Mucosa of gallbladder (tissue), 1 donor: ENCODE results near the gene TRERF1. TPM values are rescaled to one million over a fixed set of nuclear protein-coding genes. Genes with fewer than 3 reads are reported as not detected.
A peak's percentile ranks its signal among the peaks of the same experiment; 100 is the strongest.
"Not testable (repeated sequence)": the region's sequence is repeated elsewhere in the genome, so short reads cannot be mapped to it uniquely, and the experiment has no call there.

Source experiments
- DNase-seq: peaks from one replicate; pipeline ENCODE4 v3.0.0-alpha.2; 2020; ENCODE audit warnings: low spot score
- total RNA-seq: library from RNA; stranded (reverse); gene quantifications from one replicate; pipeline ENCODE4 v1.2.1, GENCODE V29; 2021
- donor health status: DM: no; HTN: no; CAD: no.

Gene TRERF1
- total RNA-seq, 1 donor from 2014 or later = 7.7 TPM

GRCh38 chr6:42225029-42225339, 226.7 kb downstream of the TRERF1 start:
- DNase-seq = no peak

- no peak for DNase-seq
Measured at GRCh38 chr6:42224222-42225028, 227.3 kb downstream of the TRERF1 start.

- no peak for DNase-seq
Measured at GRCh38 chr6:42222448-42222847, 229.3 kb downstream of the TRERF1 start.

- DNase-seq = no peak
Measured at GRCh38 chr6:42221546-42221945, 230.2 kb downstream of the TRERF1 start.

- DNase-seq = no peak
Measured at GRCh38 chr6:42220807-42221206, 230.9 kb downstream of the TRERF1 start.

- DNase-seq = peak; percentile 94
Measured at GRCh38 chr6:42217519-42218367, 234.0 kb downstream of the TRERF1 start, which contains the start of gene MRPS10. Gene MRPS10, minus strand, starts transcription at chr6:42217861. Its CDS starts 12 bp downstream, at chr6:42217849.

GRCh38 chr6:42217157-42217518, 234.6 kb downstream of the TRERF1 start:
- no peak for DNase-seq

- DNase-seq = not testable (repeated sequence)
Measured at GRCh38 chr6:42216495-42216894, 235.2 kb downstream of the TRERF1 start.

GRCh38 chr6:42212442-42212841, 239.3 kb downstream of the TRERF1 start:
- no peak for DNase-seq

- no peak for DNase-seq
Measured at GRCh38 chr6:42211726-42212125, 240.0 kb downstream of the TRERF1 start.

- DNase-seq = no peak
Measured at GRCh38 chr6:42210551-42210950, 241.2 kb downstream of the TRERF1 start.

- DNase-seq = not testable (repeated sequence)
Measured at GRCh38 chr6:42207559-42207958, 244.2 kb downstream of the TRERF1 start.

GRCh38 chr6:42204768-42205282, 246.9 kb downstream of the TRERF1 start:
- DNase-seq = no peak

GRCh38 chr6:42203183-42203582, 248.5 kb downstream of the TRERF1 start:
- no peak for DNase-seq

- DNase-seq = not testable (repeated sequence)
Measured at GRCh38 chr6:42202131-42202915, 249.4 kb downstream of the TRERF1 start.

- DNase-seq = no peak
Measured at GRCh38 chr6:42201382-42201781, 250.3 kb downstream of the TRERF1 start.

GRCh38 chr6:42200035-42200434, 251.7 kb downstream of the TRERF1 start:
- peak; percentile 50 for DNase-seq

GRCh38 chr6:42199106-42199981, 252.4 kb downstream of the TRERF1 start:
- DNase-seq = no peak

GRCh38 chr6:42197555-42198362, 254.0 kb downstream of the TRERF1 start:
- DNase-seq = no peak

- no peak for DNase-seq
Measured at GRCh38 chr6:42195415-42195814, 256.3 kb downstream of the TRERF1 start.
